H9 (cell line): ENCODE measurements around the gene DHRS7C. TPM values are rescaled to one million over a fixed set of nuclear protein-coding genes. Genes with fewer than 3 reads are reported as not detected.

Experiments
- DNase-seq: peaks from one replicate; pipeline ENCODE4 v3.0.0-alpha.2; 2017
- H2AFZ ChIP-seq: one replicate; pipeline ENCODE4 v1.6.1; 2013; ENCODE audit warnings: mild to moderate bottlenecking, low read length, control low read depth, moderate library complexity
- H2AK5ac ChIP-seq: 2 replicates; pipeline ENCODE4 v1.6.1; 2013; ENCODE audit warnings: low read length, control low read depth, mixed read lengths; ENCODE audit not compliant: insufficient read length
- H2BK120ac ChIP-seq: one replicate; pipeline ENCODE4 v1.6.1; 2013; ENCODE audit warnings: low read depth, mild to moderate bottlenecking, low read length, control low read depth, inconsistent platforms; ENCODE audit not compliant: poor library complexity, severe bottlenecking
- H2BK12ac ChIP-seq: 2 replicates; pipeline ENCODE4 v1.6.1; 2013; ENCODE audit warnings: low read length, control low read depth, mixed read lengths, low read depth; ENCODE audit not compliant: insufficient read length
- H2BK15ac ChIP-seq: 2 replicates; pipeline ENCODE4 v1.6.1; 2013; ENCODE audit warnings: low read depth, low read length, control low read depth
- H2BK20ac ChIP-seq: one replicate; pipeline ENCODE4 v1.6.1; 2013; ENCODE audit warnings: low read depth, mild to moderate bottlenecking, low read length, control low read depth, inconsistent platforms; ENCODE audit not compliant: poor library complexity, severe bottlenecking
- H2BK5ac ChIP-seq: 2 replicates; pipeline ENCODE4 v1.6.1; 2013; ENCODE audit warnings: low read length, control low read depth, mixed read lengths; ENCODE audit not compliant: insufficient read length
- H3K14ac ChIP-seq: 2 replicates; pipeline ENCODE4 v1.6.1; 2013; ENCODE audit warnings: low read length, control low read depth; ENCODE audit not compliant: insufficient read depth
- H3K18ac ChIP-seq: 2 replicates; pipeline ENCODE4 v1.6.1; 2013; ENCODE audit warnings: low read depth, mild to moderate bottlenecking, mixed read lengths, low read length, control low read depth; ENCODE audit not compliant: insufficient read length
- H3K23ac ChIP-seq: 2 replicates; pipeline ENCODE4 v1.6.1; 2013; ENCODE audit warnings: low read length, control low read depth, mixed read lengths, low read depth; ENCODE audit not compliant: insufficient read length
- H3K23me2 ChIP-seq: 2 replicates; pipeline ENCODE4 v1.6.1; 2013; ENCODE audit warnings: low read depth, mild to moderate bottlenecking, mixed read lengths, low read length, control low read depth; ENCODE audit not compliant: insufficient read length, poor library complexity, severe bottlenecking
- H3K27ac ChIP-seq: 2 replicates; pipeline ENCODE4 v1.5.1; 2013; ENCODE audit warnings: low read length, control low read depth, mixed read lengths, low read depth; ENCODE audit not compliant: insufficient read length
- H3K27me3 ChIP-seq: 2 replicates; pipeline ENCODE4 v1.6.1; 2013; ENCODE audit warnings: low read length, control low read depth, inconsistent platforms; ENCODE audit not compliant: insufficient read depth
- H3K4ac ChIP-seq: 2 replicates; pipeline ENCODE4 v1.6.1; 2013; ENCODE audit warnings: low read depth, mild to moderate bottlenecking, control low read depth, inconsistent platforms, low read length, moderate library complexity
- H3K4me1 ChIP-seq: 2 replicates; pipeline ENCODE4 v1.6.1; 2013; ENCODE audit warnings: low read length, control low read depth, inconsistent platforms; ENCODE audit not compliant: insufficient read depth
- H3K4me2 ChIP-seq: 2 replicates; pipeline ENCODE4 v1.6.1; 2013; ENCODE audit warnings: low read length, control low read depth, mixed read lengths; ENCODE audit not compliant: insufficient read length, insufficient read depth
- H3K56ac ChIP-seq: 2 replicates; pipeline ENCODE4 v1.6.1; 2013; ENCODE audit warnings: low read depth, mild to moderate bottlenecking, mixed read lengths, low read length, control low read depth; ENCODE audit not compliant: insufficient read length
- H3K79me1 ChIP-seq: 2 replicates; pipeline ENCODE4 v1.6.1; 2013; ENCODE audit warnings: low read depth, mild to moderate bottlenecking, moderate library complexity, low read length, control low read depth, inconsistent platforms; ENCODE audit not compliant: insufficient read depth, poor library complexity, severe bottlenecking
- H3K79me2 ChIP-seq: 2 replicates; pipeline ENCODE4 v1.6.1; 2013; ENCODE audit warnings: low read length, control low read depth, inconsistent platforms; ENCODE audit not compliant: insufficient read depth
- H3K9ac ChIP-seq: 2 replicates; pipeline ENCODE4 v1.6.1; 2013; ENCODE audit warnings: low read length, control low read depth, mixed read lengths; ENCODE audit not compliant: insufficient read length; ENCODE audit errors: extremely low read depth
- H3K9me3 ChIP-seq: one replicate; pipeline ENCODE4 v1.6.1; 2013; ENCODE audit warnings: low read depth, low read length, inconsistent platforms; ENCODE audit not compliant: control insufficient read depth
- H3T11ph ChIP-seq: one replicate; pipeline ENCODE4 v1.6.1; 2013; ENCODE audit warnings: mild to moderate bottlenecking, low read length, control low read depth, inconsistent platforms
- H4K20me1 ChIP-seq: one replicate; pipeline ENCODE4 v1.6.1; 2013; ENCODE audit not compliant: control insufficient read depth, insufficient read length, insufficient read depth
- H4K5ac ChIP-seq: 2 replicates; pipeline ENCODE4 v1.6.1; 2013; ENCODE audit warnings: low read depth, mild to moderate bottlenecking, mixed read lengths, low read length, control low read depth; ENCODE audit not compliant: insufficient read length
- H4K8ac ChIP-seq: replicated peaks from 2 replicates; pipeline ENCODE4 v1.6.1; 2013; ENCODE audit warnings: low read length, control low read depth, mixed read lengths, low read depth; ENCODE audit not compliant: insufficient read length
- H4K91ac ChIP-seq: 2 replicates; pipeline ENCODE4 v1.6.1; 2013; ENCODE audit warnings: low read depth, mild to moderate bottlenecking, moderate library complexity, mixed read lengths, low read length, control low read depth; ENCODE audit not compliant: insufficient read length
- H3K27ac Mint-ChIP-seq, 3 experiments: 2 replicates in 2 of 3; 3 replicates in 1 of 3; pipeline ENCODE4 v1.8.0; 2020 to 2021; ENCODE audit warnings: mixed read lengths in 3 of 3, mild to moderate bottlenecking in 1 of 3, moderate library complexity in 1 of 3
- H3K27me3 Mint-ChIP-seq: 2 replicates; pipeline ENCODE4 v1.8.0; 2021; ENCODE audit warnings: low read depth, mild to moderate bottlenecking, moderate library complexity, mixed read lengths
- H3K36me3 Mint-ChIP-seq, 3 experiments: 2 replicates in 2 of 3; 3 replicates in 1 of 3; pipeline ENCODE4 v1.8.0; 2020 to 2021; ENCODE audit warnings: low read depth in 3 of 3, mixed read lengths in 3 of 3; ENCODE audit not compliant: insufficient read depth in 1 of 3
- H3K4me1 Mint-ChIP-seq, 2 experiments: 2 replicates each; pipeline ENCODE4 v1.8.0; 2020; ENCODE audit warnings: mixed read lengths in 2 of 2
- H3K4me3 Mint-ChIP-seq, 2 experiments: 2 replicates in 1 of 2; 3 replicates in 1 of 2; pipeline ENCODE4 v1.8.0; 2020 to 2021; ENCODE audit warnings: mild to moderate bottlenecking in 2 of 2, mixed read lengths in 2 of 2, moderate library complexity in 1 of 2
- H3K9me3 Mint-ChIP-seq, 2 experiments: 2 replicates in 1 of 2; 3 replicates in 1 of 2; pipeline ENCODE4 v1.8.0; 2020; ENCODE audit warnings: mild to moderate bottlenecking in 2 of 2, mixed read lengths in 2 of 2, moderate library complexity in 1 of 2
- CTCF ChIP-seq: fragments of 200-600 bp; sonication (generic); conservative IDR thresholded peaks from 3 replicates; pipeline ENCODE4 v1.8.0; 2021; ENCODE audit warnings: antibody characterized with exemption, mild to moderate bottlenecking
- WGBS: extraction: QIAGEN DNeasy Blood & Tissue Kit; methylation state at CpG from one replicate; pipeline ENCODE4 v1.1.7; 2013; ENCODE audit warnings: missing lambda C conversion rate, low lambda C conversion rate, mixed read lengths; ENCODE audit not compliant: insufficient read length; ENCODE audit errors: extremely low coverage; 5-methylcytosine and 5-hydroxymethylcytosine counted together
- total RNA-seq: library from RNA; stranded (reverse); gene quantifications from 2 replicates; pipeline ENCODE4 v1.2.1, GENCODE V29; 2021

DHRS7C gene
- total RNA-seq, 1 experiment from 2014 or later, result not detected

- Histone ChIP-seq H3K9ac (no peak overlapping the region), H2BK5ac (no peak overlapping the region), H3K9me3 (no peaks in the 10 kb centered on the region), H3K14ac (no peak overlapping the region), H3K23me2 (no peaks in the 10 kb centered on the region), H3K27ac (no peak overlapping the region), H3K27me3 (no peaks in the 10 kb centered on the region), H4K20me1 (no peaks in the 10 kb centered on the region), H2BK20ac (no peak overlapping the region), H2BK12ac (no peak overlapping the region), H4K5ac (no peak overlapping the region), H2AFZ (no peak overlapping the region), H3K18ac (no peak overlapping the region), H3K4me2 (no peak overlapping the region), H3K79me2 (no peaks in the 10 kb centered on the region), H3K4me1 (no peaks in the 10 kb centered on the region), H4K91ac (no peak overlapping the region), H2AK5ac (no peak overlapping the region), H4K8ac (no peak overlapping the region), H2BK120ac (no peak overlapping the region), H3K56ac (no peak overlapping the region), H2BK15ac (no peak overlapping the region), H3K79me1 (no peaks in the 10 kb centered on the region), H3K23ac (no peak overlapping the region), H3T11ph (no peak overlapping the region), H3K4ac (no peak overlapping the region)
- Mint-ChIP-seq H3K27ac (no peak overlapping the region), H3K27me3 (peaks cover 6% of the 10 kb centered on the region), H3K36me3 (0 out of 7 replicates have a peak, but pooled peaks cover 0 to 3% (median 0%) of the 10 kb centered on the region in 3 experiments), H3K4me3 (no peak overlapping the region), H3K9me3 (peaks cover 5% of the 10 kb centered on the region in 2 experiments; a peak in 4 of 5 replicates), H3K4me1 (peaks cover 6 to 8% of the 10 kb centered on the region in 2 experiments)
- DNase-seq, result no peak
- WGBS, result no CpG with 5 or more reads among the region's 3 CpGs
- no peak for TF ChIP-seq CTCF
These were observed 10.8 kb downstream of the DHRS7C start for GRCh38 chr17:9780552-9780951.
